Liver (tissue), 9 donors: Measurements from ENCODE around the gene LEF1. TPM values are rescaled to one million over a fixed set of nuclear protein-coding genes. Genes with fewer than 3 reads are reported as not detected.

Experiments used
- DNase-seq: peaks from one replicate; pipeline ENCODE4 v3.0.0-alpha.2; 2017; ENCODE audit warnings: low spot score
- H3K27ac ChIP-seq, 2 donors: one replicate each; pipeline ENCODE4 v1.7.0; 2013; ENCODE audit warnings: inconsistent platforms in 2 of 2, low read length in 2 of 2, control low read depth in 1 of 2, low read depth in 1 of 2, mild to moderate bottlenecking in 1 of 2
- H3K27me3 ChIP-seq, 4 donors: one replicate each; pipeline versions ENCODE4 v1.6.1 to v1.7.0; 2013; ENCODE audit warnings: low read length in 3 of 4, inconsistent platforms in 1 of 4, mild to moderate bottlenecking in 1 of 4, moderate library complexity in 1 of 4; ENCODE audit not compliant: control insufficient read depth in 4 of 4, insufficient read depth in 4 of 4
- H3K36me3 ChIP-seq, 4 donors: one replicate each; pipeline versions ENCODE4 v1.6.1 to v1.7.0; 2013; ENCODE audit warnings: low read length in 3 of 4, mild to moderate bottlenecking in 3 of 4, low read depth in 1 of 4, moderate library complexity in 1 of 4; ENCODE audit not compliant: control insufficient read depth in 4 of 4, insufficient read depth in 3 of 4
- H3K4me1 ChIP-seq, 4 donors: one replicate each; pipeline versions ENCODE4 v1.6.1 to v1.7.0; 2013; ENCODE audit warnings: low read length in 3 of 4, mild to moderate bottlenecking in 3 of 4, moderate library complexity in 1 of 4; ENCODE audit not compliant: control insufficient read depth in 4 of 4, insufficient read depth in 4 of 4
- H3K4me3 ChIP-seq, 3 donors: one replicate each; pipeline versions ENCODE4 v1.6.1 to v1.7.0; 2013; ENCODE audit warnings: low read length in 3 of 3, control low read depth in 1 of 3, low read depth in 1 of 3, mild to moderate bottlenecking in 1 of 3
- H3K9ac ChIP-seq, 2 donors: one replicate each; pipeline ENCODE4 v1.7.0; 2013; ENCODE audit warnings: low read length in 2 of 2, mild to moderate bottlenecking in 2 of 2, moderate library complexity in 2 of 2, control low read depth in 1 of 2, low read depth in 1 of 2
- H3K9me3 ChIP-seq, 4 donors: one replicate each; pipeline versions ENCODE4 v1.6.1 to v1.7.0; 2013; ENCODE audit warnings: low read length in 3 of 4; ENCODE audit not compliant: control insufficient read depth in 4 of 4
- EGR1 ChIP-seq, 2 donors: IDR thresholded peaks; 2 replicates each; pipeline ENCODE4 v1.6.1; 2016 to 2018; ENCODE audit warnings: antibody characterized with exemption in 2 of 2, low read depth in 2 of 2
- FOXA2 ChIP-seq: IDR thresholded peaks from 2 replicates; pipeline ENCODE4 v1.6.1; 2016; ENCODE audit warnings: antibody characterized with exemption
- GABPA ChIP-seq, 2 donors: IDR thresholded peaks in 1 of 2; conservative IDR thresholded peaks in 1 of 2; 2 replicates each; pipeline ENCODE4 v1.6.1; 2016; ENCODE audit warnings: antibody characterized with exemption in 2 of 2, mild to moderate bottlenecking in 1 of 2, moderate library complexity in 1 of 2
- HNF4A ChIP-seq, 2 donors: conservative IDR thresholded peaks; 2 replicates each; pipeline ENCODE4 v1.6.1; 2016; ENCODE audit warnings: antibody characterized with exemption in 2 of 2, mild to moderate bottlenecking in 2 of 2
- HNF4G ChIP-seq: IDR thresholded peaks from 2 replicates; pipeline ENCODE4 v1.6.1; 2016; ENCODE audit warnings: antibody characterized with exemption
- JUND ChIP-seq, 2 donors: IDR thresholded peaks; 2 replicates each; pipeline ENCODE4 v1.6.1; 2016; ENCODE audit warnings: antibody characterized with exemption in 2 of 2
- NR2F2 ChIP-seq: IDR thresholded peaks from 2 replicates; pipeline ENCODE4 v1.6.1; 2016; ENCODE audit warnings: antibody characterized with exemption
- RAD21 ChIP-seq, 2 donors: IDR thresholded peaks; 2 replicates each; pipeline ENCODE4 v1.6.1; 2016; ENCODE audit warnings: antibody characterized with exemption in 2 of 2, mild to moderate bottlenecking in 2 of 2
- RXRA ChIP-seq, 2 donors: IDR thresholded peaks; 2 replicates each; pipeline ENCODE4 v1.6.1; 2017 to 2018; ENCODE audit warnings: antibody characterized with exemption in 2 of 2, mild to moderate bottlenecking in 1 of 2
- SP1 ChIP-seq: IDR thresholded peaks from 2 replicates; pipeline ENCODE4 v1.6.1; 2018; ENCODE audit warnings: antibody characterized with exemption, mild to moderate bottlenecking
- TAF1 ChIP-seq: conservative IDR thresholded peaks from 2 replicates; pipeline ENCODE4 v1.6.1; 2016; ENCODE audit warnings: antibody characterized with exemption, mild to moderate bottlenecking
- YY1 ChIP-seq: IDR thresholded peaks from 2 replicates; pipeline ENCODE4 v1.6.1; 2016; ENCODE audit warnings: antibody characterized with exemption, mild to moderate bottlenecking
- WGBS: extraction: QIAGEN DNeasy Blood & Tissue Kit; methylation state at CpG from one replicate; pipeline ENCODE4 v1.1.7; 2013; 5-methylcytosine and 5-hydroxymethylcytosine counted together
- polyA plus RNA-seq, 2 donors: library from polyadenylated mRNA; stranded (reverse) in 1 of 2; unstranded in 1 of 2; fragments of 200-250 nt in 1 of 2; fragments of >200 nt in 1 of 2; fragmentation: Nextera tagmentation in 1 of 2; extraction: Ambion mirVana in 1 of 2; gene quantifications; one replicate each; pipeline versions ENCODE4 v1.2.1 to v1.2.3, GENCODE V29; 2013 to 2015
- total RNA-seq, 2 donors: library from RNA; depleted of rRNA; stranded (reverse); fragments of >200 nt; gene quantifications; one replicate each; pipeline ENCODE4 v1.2.3, GENCODE V29; 2014
- TF ChIP-seq, protein P1 (sequence below): IDR thresholded peaks from 2 replicates; pipeline ENCODE4 v1.6.1; 2016; ENCODE audit warnings: antibody characterized with exemption
- TF ChIP-seq, protein P2 (sequence below): IDR thresholded peaks from 2 replicates; pipeline ENCODE4 v1.6.1; 2016; ENCODE audit warnings: antibody characterized with exemption
- TF ChIP-seq, protein P3 (sequence below): IDR thresholded peaks from 2 replicates; pipeline ENCODE4 v1.6.1; 2016; ENCODE audit warnings: antibody characterized with exemption
- TF ChIP-seq, protein P4 (sequence below): fragments of 150-350 bp; IDR thresholded peaks from 2 replicates; pipeline ENCODE4 v1.5.1; 2017; ENCODE audit warnings: improper control_type of control experiment, low read depth, low read length; ENCODE audit not compliant: missing input control
- donor health status: healthy.
- donor health status: healthy.
- donor health status: healthy.
- donor health status: healthy.
- donor health status: healthy.

The LEF1 gene
- total and polyA plus RNA-seq, 4 donors = 0.22 to 6.4 (median 0.46) TPM

DNA sequence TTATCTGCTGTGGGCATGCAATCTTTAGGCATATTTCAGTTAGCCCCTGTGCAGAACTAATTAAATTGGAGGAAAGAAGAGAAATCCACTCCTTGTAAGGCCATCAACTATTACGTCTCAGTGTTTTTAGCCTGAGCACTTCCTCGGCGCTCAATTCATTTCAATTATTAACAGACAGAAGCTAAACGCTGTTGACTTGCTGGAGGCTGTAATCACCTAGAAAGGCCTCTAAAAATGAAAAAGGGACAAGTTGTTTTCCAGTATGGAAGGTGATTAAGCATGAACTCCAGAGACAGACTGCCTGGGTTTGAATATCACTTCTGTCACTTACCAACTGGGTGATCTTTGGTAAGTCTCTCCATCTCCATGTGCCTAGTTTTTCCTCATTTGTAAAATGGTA, 59.6 kb downstream of the LEF1 start (continued):
- TF ChIP-seq, protein P1, sequence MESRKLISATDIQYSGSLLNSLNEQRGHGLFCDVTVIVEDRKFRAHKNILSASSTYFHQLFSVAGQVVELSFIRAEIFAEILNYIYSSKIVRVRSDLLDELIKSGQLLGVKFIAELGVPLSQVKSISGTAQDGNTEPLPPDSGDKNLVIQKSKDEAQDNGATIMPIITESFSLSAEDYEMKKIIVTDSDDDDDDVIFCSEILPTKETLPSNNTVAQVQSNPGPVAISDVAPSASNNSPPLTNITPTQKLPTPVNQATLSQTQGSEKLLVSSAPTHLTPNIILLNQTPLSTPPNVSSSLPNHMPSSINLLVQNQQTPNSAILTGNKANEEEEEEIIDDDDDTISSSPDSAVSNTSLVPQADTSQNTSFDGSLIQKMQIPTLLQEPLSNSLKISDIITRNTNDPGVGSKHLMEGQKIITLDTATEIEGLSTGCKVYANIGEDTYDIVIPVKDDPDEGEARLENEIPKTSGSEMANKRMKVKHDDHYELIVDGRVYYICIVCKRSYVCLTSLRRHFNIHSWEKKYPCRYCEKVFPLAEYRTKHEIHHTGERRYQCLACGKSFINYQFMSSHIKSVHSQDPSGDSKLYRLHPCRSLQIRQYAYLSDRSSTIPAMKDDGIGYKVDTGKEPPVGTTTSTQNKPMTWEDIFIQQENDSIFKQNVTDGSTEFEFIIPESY = no peak
- TF ChIP-seq NR2F2 = no peak
- TF ChIP-seq RAD21 (IDR thresholded peaks at IDR 0.05) = no peak
- no peak for TF ChIP-seq YY1
- no peak for TF ChIP-seq HNF4G
- TF ChIP-seq HNF4A (conservative IDR thresholded peaks at IDR 0.05) = no peak
- TF ChIP-seq JUND (IDR thresholded peaks at IDR 0.05) = no peak
- TF ChIP-seq, protein P2, sequence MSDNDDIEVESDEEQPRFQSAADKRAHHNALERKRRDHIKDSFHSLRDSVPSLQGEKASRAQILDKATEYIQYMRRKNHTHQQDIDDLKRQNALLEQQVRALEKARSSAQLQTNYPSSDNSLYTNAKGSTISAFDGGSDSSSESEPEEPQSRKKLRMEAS = no peak
- no peak for TF ChIP-seq TAF1

DNA sequence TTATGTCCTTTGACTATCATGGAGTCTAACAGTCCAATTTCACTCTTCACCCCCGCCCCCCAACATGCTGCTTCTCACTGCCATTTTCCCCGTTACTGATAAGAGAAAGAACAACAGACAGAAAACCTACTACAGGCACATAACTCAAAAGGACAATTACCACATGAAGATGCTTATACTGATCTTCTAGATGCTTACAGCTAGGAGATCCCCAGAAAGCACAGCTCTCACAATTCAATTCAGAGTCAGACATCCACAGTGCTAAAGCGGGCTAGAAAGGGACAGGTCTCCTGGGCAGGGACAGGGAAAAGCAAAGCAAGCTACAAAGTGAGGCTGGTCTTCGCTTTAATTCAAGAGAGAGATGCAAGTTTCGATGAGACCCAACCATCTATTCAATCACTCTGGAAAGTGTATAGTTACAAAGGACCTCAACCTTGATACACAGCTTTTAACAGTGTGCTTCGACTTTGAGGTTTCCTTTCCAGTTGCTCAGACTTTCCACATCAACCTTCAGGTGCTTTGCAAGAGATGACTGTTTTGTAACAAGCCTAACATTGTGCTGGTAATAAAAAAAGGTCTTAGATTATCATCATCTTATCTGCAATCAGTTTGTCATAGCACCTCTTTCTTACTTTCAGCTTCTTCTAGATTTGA, 60.9 kb downstream of the LEF1 start:
- Histone ChIP-seq H3K27me3 (peaks cover 0 to 10% (median 3%) of the 10 kb centered on the region in 4 donors), H3K9me3 (no peaks in the 10 kb centered on the region), H3K27ac (no peak overlapping the region), H3K36me3 (no peaks in the 10 kb centered on the region), H3K4me1 (no peaks in the 10 kb centered on the region), H3K4me3 (no peak overlapping the region), H3K9ac (no peak overlapping the region)
- TF ChIP-seq SP1 = no peak
- no peak for TF ChIP-seq EGR1 (IDR thresholded peaks at IDR 0.05; ENCODE audit: low read depth in 2 of 2)
- TF ChIP-seq, protein P3, sequence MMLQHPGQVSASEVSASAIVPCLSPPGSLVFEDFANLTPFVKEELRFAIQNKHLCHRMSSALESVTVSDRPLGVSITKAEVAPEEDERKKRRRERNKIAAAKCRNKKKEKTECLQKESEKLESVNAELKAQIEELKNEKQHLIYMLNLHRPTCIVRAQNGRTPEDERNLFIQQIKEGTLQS = no peak
- TF ChIP-seq, protein P4, sequence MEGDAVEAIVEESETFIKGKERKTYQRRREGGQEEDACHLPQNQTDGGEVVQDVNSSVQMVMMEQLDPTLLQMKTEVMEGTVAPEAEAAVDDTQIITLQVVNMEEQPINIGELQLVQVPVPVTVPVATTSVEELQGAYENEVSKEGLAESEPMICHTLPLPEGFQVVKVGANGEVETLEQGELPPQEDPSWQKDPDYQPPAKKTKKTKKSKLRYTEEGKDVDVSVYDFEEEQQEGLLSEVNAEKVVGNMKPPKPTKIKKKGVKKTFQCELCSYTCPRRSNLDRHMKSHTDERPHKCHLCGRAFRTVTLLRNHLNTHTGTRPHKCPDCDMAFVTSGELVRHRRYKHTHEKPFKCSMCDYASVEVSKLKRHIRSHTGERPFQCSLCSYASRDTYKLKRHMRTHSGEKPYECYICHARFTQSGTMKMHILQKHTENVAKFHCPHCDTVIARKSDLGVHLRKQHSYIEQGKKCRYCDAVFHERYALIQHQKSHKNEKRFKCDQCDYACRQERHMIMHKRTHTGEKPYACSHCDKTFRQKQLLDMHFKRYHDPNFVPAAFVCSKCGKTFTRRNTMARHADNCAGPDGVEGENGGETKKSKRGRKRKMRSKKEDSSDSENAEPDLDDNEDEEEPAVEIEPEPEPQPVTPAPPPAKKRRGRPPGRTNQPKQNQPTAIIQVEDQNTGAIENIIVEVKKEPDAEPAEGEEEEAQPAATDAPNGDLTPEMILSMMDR = no peak
- TF ChIP-seq FOXA2 = no peak
- TF ChIP-seq, protein P2 = no peak
- no peak for TF ChIP-seq TAF1
- TF ChIP-seq, protein P1 = no peak
- no peak for TF ChIP-seq RXRA (IDR thresholded peaks at IDR 0.05)
- TF ChIP-seq GABPA (IDR thresholded peaks at IDR 0.05 in 1 of 2, conservative IDR thresholded peaks at IDR 0.05 in 1 of 2) = no peak
- TF ChIP-seq RAD21 (IDR thresholded peaks at IDR 0.05) = no peak
- WGBS = 83% methylated on average over 6 of the region's 6 CpGs
- DNase-seq = no peak
